HG03159 (cell line): ENCODE data around the gene RCCD1.
A peak's percentile ranks its signal among the peaks of the same experiment; 100 is the strongest.
"Not testable (repeated sequence)": the region's sequence is repeated elsewhere in the genome, so short reads cannot be mapped to it uniquely, and the experiment has no call there.

ENCODE experiments used
- ATAC-seq: cut with Tn5 transposase; IDR thresholded peaks from one replicate; pipeline ENCODE4 v1.9.1; 2021; ENCODE audit warnings: mild to moderate bottlenecking, moderate library complexity; ENCODE audit not compliant: unreplicated experiment

RCCD1 gene

GRCh38 chr15:90918034-90918788 is 36.5 kb upstream of the RCCD1 start:
- no peak for ATAC-seq

- ATAC-seq = no peak
These were observed 35.8 kb upstream of the RCCD1 start for GRCh38 chr15:90918835-90919234.

DNA sequence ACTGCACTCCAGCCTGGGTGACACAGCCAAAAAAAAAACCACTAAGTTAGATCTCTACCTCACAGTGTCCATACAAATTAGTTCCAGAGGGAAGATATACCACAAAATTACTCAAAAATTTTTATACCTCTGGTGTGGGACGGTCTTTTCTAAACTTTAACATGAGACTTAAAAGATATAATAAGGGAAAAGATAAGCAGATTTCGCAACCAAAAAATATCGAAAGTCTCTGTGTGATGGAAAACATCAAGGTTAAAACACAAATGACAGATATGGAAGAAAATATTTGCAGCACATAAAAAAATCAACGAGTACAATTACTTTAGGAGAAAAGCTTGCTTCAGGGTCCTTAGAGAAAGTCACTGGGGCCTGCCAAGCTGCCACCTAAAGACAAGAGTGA is 32.8 kb upstream of the RCCD1 start:
- ATAC-seq = no peak

GRCh38 chr15:90922712-90923322 is 31.9 kb upstream of the RCCD1 start:
- ATAC-seq = peak; percentile 85

- ATAC-seq = peak; percentile 39
These were observed 30.3 kb upstream of the RCCD1 start for GRCh38 chr15:90924375-90924774.

DNA sequence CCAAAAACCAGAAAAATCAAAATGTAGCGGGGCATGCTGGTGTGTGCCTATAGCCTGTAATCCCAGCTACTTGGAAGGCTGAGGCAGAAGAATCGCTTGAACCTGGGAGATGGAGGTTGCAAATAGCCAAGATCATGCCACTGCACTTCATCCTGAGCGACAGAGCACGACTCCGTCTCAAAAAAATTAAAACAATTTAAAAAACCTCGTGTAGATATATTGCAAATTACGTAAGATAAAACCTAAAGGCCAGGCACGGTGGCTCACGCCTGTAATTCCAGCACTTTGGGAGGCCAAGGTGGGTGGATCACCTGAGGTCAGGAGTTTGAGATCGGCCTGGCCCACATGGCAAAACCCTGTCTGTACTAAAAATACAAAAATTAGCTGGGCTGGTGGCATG is 27.9 kb upstream of the RCCD1 start:
- not testable (repeated sequence) for ATAC-seq

DNA sequence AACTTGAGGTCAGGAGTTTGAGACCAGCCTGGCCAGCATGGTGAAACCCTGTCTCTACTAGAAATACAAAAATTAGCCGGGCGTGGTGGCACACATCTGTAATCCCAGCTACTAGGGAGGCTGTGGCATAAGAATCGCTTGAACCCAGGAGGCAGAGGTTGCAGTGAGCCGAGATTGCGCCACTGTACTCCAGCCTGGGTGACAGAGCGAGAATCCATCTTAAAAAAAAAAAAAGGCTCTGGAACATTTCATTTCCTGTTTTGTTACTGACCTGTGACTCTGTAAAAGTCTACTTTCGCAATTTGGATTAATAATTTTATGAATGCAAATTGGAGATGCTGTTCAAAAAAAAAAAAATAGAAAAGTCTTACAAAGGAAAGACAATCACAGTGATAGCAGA is 26.6 kb upstream of the RCCD1 start:
- not testable (repeated sequence) for ATAC-seq

- ATAC-seq = peak; percentile 3
These were observed 25.3 kb upstream of the RCCD1 start for GRCh38 chr15:90929246-90930019.

GRCh38 chr15:90930861-90931574 is 23.7 kb upstream of the RCCD1 start:
- no peak for ATAC-seq

GRCh38 chr15:90931575-90931827 is 23.2 kb upstream of the RCCD1 start:
- ATAC-seq = no peak

- peak; percentile 46 for ATAC-seq
These were observed 22.6 kb upstream of the RCCD1 start, which contains the start of gene HDDC3 for GRCh38 chr15:90931828-90932659. TSS of gene HDDC3 (minus strand) at chr15:90932549. CDS start at chr15:90932540, 9 bp downstream.

DNA sequence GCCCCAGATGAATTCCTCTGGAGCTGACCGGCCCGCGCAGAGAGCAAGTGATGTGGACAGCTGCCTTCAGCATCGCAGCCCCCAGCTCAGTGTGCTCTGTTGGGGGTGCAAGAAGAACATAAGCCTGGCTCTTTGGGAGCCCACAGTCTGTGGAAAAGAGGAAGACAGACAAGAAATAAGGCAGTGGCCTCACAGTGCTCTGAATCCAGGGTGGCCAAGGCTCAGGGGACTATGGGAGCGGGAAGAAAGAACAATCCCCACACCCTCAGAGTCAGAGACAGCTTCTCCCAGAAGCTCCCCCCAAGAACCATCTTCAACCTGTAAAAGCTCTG is 22.1 kb upstream of the RCCD1 start:
- no peak for ATAC-seq

DNA sequence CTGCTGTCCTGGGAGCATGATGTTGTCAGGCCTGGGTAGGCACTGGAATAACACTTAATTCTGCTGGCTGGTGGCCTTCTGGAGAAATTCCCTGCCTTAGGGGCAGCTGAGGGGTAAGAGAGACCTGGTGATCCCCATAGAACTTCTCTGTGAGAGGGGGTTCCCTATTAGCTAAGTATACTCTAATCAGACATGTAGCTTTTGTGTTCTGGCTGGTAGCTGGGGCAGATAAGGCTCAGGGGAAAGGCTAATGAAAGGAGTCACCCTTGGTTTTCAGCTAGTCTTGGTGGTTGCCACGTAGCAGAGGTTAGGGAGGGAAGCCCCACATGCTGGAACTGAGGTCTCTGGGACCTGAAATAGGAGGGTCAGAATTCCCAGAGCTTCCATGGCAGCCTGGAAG is 21.4 kb upstream of the RCCD1 start:
- ATAC-seq = no peak

DNA sequence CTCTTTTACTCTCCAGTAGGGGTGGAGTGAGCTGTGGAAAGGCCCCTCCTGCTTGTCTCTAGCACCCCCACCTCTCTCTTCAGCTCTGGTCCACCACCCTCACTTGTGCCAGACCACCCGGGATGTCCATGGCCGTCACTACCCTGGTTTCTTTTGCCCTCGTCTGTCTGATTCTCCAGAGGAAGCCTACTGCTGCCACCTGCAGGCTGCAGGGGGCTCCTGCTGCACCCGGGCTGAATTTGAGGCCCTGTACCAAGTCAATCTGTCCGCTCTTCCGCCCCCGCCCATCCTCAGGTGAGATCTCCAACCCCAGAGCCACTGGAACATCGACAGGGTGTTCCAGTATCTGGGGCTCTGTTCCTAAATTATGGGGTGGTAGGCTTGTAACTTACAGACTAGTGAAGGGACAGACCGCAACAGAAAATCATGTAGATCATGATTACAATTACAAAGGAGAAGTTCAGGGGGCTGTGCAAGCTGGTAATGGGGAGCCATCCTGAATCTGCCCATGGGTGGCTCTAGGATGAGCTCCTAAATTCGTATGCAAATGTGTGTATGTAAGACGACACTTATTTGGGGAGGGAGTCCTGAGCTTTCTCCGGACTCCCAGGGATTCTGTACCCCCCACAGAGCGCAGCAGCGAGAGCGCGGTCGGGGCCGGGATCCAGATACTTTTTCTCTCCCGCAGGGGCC is 20.3 kb upstream of the RCCD1 start:
- ATAC-seq = peak; percentile 33

DNA sequence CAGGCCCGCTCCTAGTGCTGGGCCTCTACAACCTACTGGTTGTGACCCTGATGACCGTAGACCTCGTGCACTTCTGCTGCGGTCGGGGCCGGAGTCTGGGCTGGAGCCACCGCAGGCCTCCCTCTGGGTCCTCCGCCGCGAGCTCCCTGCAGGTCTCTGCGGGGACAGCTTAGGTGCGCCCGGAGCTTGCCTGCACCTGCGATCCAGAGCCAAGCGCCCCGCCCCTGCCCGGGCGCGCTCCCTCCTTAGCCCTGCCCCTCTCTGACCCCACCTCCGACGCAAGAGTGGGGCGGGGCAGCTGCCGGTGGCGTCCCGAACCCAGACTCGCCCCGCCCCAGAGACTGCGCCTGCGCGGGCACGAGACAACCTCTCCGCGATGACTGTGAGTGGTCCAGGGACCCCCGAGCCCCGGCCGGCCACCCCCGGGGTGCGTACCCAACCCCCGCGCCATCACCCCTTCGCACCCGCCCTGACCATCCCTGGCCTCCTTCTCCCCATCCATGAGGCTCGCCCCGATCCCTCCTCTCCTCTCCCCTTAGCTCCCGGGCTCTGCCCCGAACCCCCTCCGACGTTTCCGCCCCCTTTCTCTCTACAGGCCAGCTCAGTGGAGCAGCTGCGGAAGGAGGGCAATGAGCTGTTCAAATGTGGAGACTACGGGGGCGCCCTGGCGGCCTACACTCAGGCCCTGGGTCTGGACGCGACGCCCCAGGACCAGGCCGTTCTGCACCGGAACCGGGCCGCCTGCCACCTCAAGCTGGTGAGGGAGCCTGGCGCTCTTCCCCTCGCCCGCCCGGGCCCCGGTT is 19.5 kb upstream of the RCCD1 start, which contains the start of gene UNC45A:
TSS of gene UNC45A (plus strand) at position 337 of the 803 bp plus-strand sequence. CDS start at position 377, 40 bp downstream.
- ATAC-seq = peak; percentile 58

DNA sequence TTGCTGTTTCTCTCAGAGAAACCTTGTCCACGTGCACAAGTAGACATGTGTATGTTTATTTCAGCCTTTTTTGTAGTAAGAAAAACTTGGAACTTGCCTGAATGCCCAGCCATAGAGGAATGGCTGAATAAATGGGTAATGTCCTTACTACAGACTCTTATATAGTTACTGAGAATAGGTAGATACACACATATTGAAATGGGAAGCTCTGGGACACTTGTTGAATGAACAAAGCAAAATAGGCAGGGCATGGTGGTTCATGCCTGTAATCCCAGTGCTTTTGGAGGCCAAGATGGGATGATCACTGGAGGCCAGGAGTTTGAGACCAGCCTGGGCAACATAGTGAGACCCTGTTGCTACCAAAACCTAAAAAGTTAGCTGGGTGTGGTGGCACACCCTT is 17.9 kb upstream of the RCCD1 start:
- ATAC-seq = no peak

DNA sequence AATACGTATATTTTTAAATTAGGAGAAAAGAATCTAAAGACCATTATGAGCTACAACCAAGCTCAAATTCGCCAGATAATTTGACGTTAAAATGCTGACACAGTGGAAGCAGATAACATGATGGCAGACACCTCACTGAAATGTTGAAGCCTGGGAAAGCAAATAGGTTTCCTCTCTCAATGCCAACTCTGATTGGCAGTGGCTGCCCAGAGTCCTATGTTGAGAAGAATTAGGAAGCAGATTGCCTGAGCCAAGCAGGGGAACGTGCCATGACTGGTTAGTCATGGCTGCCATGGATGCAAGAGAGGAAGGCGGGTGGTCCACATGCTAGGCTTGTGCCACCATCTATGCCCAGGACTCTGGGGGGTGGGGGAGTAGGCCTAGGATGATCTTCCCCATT is 16.4 kb upstream of the RCCD1 start:
- ATAC-seq = no peak

DNA sequence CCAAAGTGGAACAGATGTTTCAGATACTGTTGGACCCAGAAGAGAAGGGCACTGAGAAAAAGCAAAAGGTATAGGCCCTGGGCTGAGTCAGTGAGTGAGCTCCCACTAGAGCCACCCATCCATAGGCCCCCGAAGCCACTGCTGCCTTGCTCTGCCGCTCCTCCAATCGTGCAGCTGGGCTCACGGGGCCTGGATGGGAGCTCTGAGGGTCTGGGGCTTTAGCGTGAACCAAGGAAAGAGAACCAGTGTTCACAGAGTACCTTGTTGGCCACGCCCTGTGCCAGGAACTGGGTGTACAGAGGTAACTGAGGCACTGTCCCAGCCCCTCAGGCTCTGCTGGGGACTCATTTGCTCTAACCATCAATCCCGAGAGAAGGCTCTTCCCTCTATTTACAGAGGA is 14.9 kb upstream of the RCCD1 start:
- no peak for ATAC-seq

DNA sequence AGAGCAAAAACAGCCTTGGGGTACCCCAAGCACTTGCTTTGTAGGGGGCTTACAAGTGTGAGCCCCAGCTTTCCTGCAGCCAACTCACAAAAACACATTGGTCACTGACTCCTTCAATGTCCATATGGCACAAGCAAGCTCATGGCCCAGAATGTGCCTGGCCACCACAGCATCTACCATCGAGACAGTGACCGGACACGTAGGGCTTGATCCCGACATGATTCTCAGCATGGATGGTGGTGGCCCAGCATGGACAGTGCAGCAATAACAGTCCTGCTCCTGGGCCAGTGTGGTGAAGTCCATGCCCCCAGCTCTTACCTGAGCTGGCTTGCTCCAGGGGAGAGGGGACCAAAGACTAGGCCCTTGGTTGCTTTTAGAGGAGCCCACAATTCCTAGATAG is 13.6 kb upstream of the RCCD1 start:
- no peak for ATAC-seq
